A673 (cell line): ENCODE data around the gene SMIM32. TPM values are rescaled to one million over a fixed set of nuclear protein-coding genes. Genes with fewer than 3 reads are reported as not detected.

Experiments used
- BruUV-seq: library from RNA; stranded (reverse); fragments of 400-500 nt; replicated peaks from 2 replicates; lab custom pipeline; 2021; lab: Mats Ljungman, UMichigan
- CTCF ChIA-PET: fragments of 300-600 bp; sonication (Branson Sonifier 250); formaldehyde crosslinking; loops from one replicate; lab custom pipeline; 2022; ENCODE audit warnings: antibody characterized with exemption; lab: Charles Lee
- POLR2A ChIA-PET: fragments of 300-600 bp; sonication (Branson Sonifier 250); formaldehyde crosslinking; loops from one replicate; lab custom pipeline; 2022; ENCODE audit warnings: antibody characterized with exemption; ENCODE audit not compliant: low non-redundant PET; lab: Charles Lee
- DNase-seq: peaks from one replicate; pipeline ENCODE4 v3.0.0-alpha.2; 2015; ENCODE audit warnings: low spot score
- H3K27ac ChIP-seq: fragments of 200-600 bp; sonication (generic); 2 replicates; pipeline ENCODE4 v1.5.1; 2016; ENCODE audit warnings: mixed run types, low read depth, mild to moderate bottlenecking, mixed read lengths, antibody characterized with exemption, low read length; ENCODE audit not compliant: poor library complexity, severe bottlenecking
- H3K27me3 ChIP-seq: fragments of 200-600 bp; sonication (generic); replicated peaks from 2 replicates; pipeline ENCODE4 v1.6.1; 2017; ENCODE audit warnings: mixed run types, low read depth, mild to moderate bottlenecking, mixed read lengths, antibody characterized with exemption, low read length; ENCODE audit not compliant: insufficient read depth, poor library complexity
- H3K36me3 ChIP-seq: fragments of 200-600 bp; sonication (generic); 2 replicates; pipeline ENCODE4 v1.6.1; 2016; ENCODE audit warnings: mixed run types, mild to moderate bottlenecking, mixed read lengths, antibody characterized with exemption, low read length; ENCODE audit not compliant: insufficient read depth, poor library complexity, severe bottlenecking
- H3K4me1 ChIP-seq: fragments of 200-600 bp; sonication (generic); 2 replicates; pipeline ENCODE4 v1.6.1; 2017; ENCODE audit warnings: mixed run types, mild to moderate bottlenecking, mixed read lengths, antibody characterized with exemption, low read length; ENCODE audit not compliant: insufficient read depth, poor library complexity, severe bottlenecking
- H3K4me3 ChIP-seq: fragments of 200-600 bp; sonication (generic); 2 replicates; pipeline ENCODE4 v1.5.1; 2016; ENCODE audit warnings: low read depth, mixed run types, mild to moderate bottlenecking, mixed read lengths, low read length; ENCODE audit not compliant: poor library complexity, severe bottlenecking
- H3K9me3 ChIP-seq: fragments of 200-600 bp; sonication (generic); 2 replicates; pipeline ENCODE4 v1.6.1; 2016; ENCODE audit warnings: mixed run types, low read depth, mild to moderate bottlenecking, mixed read lengths, antibody characterized with exemption, low read length; ENCODE audit not compliant: poor library complexity, severe bottlenecking
- EZH2 ChIP-seq: fragments of 200-600 bp; sonication (generic); IDR thresholded peaks from 2 replicates; pipeline ENCODE4 v1.6.1; 2017; ENCODE audit warnings: borderline replicate concordance, low read depth, mild to moderate bottlenecking, mixed read lengths, antibody characterized with exemption, low read length; ENCODE audit not compliant: poor library complexity, severe bottlenecking
- intact Hi-C: fragments of 100-400 bp; cut with micrococcal nuclease; formaldehyde crosslinking; loops from one replicate; pipeline ENCODE4 v1.10.0; 2022; ENCODE audit not compliant: unreplicated experiment
- total RNA-seq: library from RNA; stranded (reverse); gene quantifications from 2 replicates; pipeline ENCODE4 v1.2.3, GENCODE V29; 2021
- TF ChIP-seq, protein P1 (sequence below): fragments of 300-800, 200-600 bp; sonication (generic); conservative IDR thresholded peaks from 2 replicates; pipeline ENCODE4 v1.5.1; 2017; ENCODE audit warnings: low read depth, mild to moderate bottlenecking, antibody characterized with exemption, low read length, moderate library complexity, mixed read lengths

SMIM32 gene
- total RNA-seq, 1 experiment from 2014 or later, result not detected

DNA sequence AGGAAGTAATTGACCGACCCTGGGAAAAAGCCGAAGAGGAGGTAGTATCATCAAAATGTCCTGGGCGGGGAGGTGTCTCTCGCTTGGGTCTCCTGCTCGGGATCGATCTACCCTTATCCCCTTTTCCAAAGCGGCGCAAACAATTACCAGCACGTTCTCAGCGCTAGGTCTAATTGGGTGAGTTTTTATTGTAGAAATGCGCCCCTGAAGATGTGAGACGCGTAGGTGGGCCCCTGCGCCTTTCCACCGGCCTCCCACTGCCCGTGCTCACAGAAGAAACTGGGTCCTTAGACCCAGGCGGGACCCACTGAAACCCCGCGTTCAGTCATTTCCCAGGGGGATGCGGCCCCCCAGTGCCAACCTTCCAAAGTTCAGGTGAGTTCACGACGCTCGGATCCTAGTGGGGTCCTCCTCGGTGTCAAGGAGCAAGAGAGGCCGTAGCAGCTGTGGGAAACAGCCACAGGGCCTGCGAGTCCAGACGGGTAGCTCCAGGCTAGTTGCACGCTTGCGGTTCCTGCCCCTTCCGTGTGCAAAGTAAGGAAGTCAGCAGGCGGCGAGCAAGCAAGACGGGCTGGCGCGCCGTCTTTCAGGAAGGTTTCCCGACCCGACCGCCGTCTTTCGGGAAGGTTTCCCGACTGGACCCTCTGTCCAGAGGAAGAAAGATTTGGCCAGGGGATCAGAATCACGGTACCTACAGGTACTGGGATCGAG is 1.5 kb downstream of the SMIM32 start:
- H3K27ac ChIP-seq, result no peak overlapping the region
- H3K36me3 ChIP-seq, result no peaks in the 10 kb centered on the region
- H3K27me3 ChIP-seq, result peaks cover 63% of the 10 kb centered on the region
- no peaks in the 10 kb centered on the region for H3K4me1 ChIP-seq
- H3K4me3 ChIP-seq, result peak overlapping the region; percentile 34
- no peak for TF ChIP-seq EZH2
- TF ChIP-seq, protein P1, sequence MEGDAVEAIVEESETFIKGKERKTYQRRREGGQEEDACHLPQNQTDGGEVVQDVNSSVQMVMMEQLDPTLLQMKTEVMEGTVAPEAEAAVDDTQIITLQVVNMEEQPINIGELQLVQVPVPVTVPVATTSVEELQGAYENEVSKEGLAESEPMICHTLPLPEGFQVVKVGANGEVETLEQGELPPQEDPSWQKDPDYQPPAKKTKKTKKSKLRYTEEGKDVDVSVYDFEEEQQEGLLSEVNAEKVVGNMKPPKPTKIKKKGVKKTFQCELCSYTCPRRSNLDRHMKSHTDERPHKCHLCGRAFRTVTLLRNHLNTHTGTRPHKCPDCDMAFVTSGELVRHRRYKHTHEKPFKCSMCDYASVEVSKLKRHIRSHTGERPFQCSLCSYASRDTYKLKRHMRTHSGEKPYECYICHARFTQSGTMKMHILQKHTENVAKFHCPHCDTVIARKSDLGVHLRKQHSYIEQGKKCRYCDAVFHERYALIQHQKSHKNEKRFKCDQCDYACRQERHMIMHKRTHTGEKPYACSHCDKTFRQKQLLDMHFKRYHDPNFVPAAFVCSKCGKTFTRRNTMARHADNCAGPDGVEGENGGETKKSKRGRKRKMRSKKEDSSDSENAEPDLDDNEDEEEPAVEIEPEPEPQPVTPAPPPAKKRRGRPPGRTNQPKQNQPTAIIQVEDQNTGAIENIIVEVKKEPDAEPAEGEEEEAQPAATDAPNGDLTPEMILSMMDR, result no peak
- ChIA-PET CTCF (no interaction called here), POLR2A (no interaction called here)
- BruUV-seq, result no TSS peak
- intact Hi-C loops, result no loop called here
- no peaks in the 10 kb centered on the region for H3K9me3 ChIP-seq
- DNase-seq, result peak; percentile 31

DNA sequence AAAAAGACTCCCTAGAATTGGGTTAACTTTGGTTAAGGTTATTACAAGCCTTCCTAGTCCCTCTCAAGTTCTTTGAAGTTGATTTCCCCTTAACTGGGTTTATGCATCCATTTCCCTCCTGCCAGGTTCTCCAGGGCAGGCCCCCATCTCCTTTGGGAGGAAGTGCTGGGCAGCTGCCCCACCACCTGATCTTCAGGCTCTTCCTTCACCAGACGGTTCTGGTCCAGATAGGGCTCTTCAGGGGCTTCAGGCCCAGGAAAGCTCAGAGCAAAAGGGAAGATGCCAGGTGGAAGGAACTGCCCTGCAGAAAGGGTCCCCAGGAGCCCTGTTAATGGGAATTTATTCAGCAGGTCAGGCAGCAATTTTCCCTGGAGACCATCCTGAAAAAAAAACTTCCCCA is 2.1 kb downstream of the SMIM32 start:
- ChIA-PET CTCF (no interaction called here), POLR2A (no interaction called here)
- intact Hi-C loops, result no loop called here
- BruUV-seq, result no TSS peak
- Histone ChIP-seq H3K27me3 (peaks cover 58% of the 10 kb centered on the region), H3K9me3 (no peaks in the 10 kb centered on the region), H3K36me3 (no peaks in the 10 kb centered on the region), H3K27ac (no peak overlapping the region), H3K4me1 (no peaks in the 10 kb centered on the region), H3K4me3 (no peak overlapping the region)
- TF ChIP-seq EZH2, result no peak
- TF ChIP-seq, protein P1, result no peak
- DNase-seq, result no peak

DNA sequence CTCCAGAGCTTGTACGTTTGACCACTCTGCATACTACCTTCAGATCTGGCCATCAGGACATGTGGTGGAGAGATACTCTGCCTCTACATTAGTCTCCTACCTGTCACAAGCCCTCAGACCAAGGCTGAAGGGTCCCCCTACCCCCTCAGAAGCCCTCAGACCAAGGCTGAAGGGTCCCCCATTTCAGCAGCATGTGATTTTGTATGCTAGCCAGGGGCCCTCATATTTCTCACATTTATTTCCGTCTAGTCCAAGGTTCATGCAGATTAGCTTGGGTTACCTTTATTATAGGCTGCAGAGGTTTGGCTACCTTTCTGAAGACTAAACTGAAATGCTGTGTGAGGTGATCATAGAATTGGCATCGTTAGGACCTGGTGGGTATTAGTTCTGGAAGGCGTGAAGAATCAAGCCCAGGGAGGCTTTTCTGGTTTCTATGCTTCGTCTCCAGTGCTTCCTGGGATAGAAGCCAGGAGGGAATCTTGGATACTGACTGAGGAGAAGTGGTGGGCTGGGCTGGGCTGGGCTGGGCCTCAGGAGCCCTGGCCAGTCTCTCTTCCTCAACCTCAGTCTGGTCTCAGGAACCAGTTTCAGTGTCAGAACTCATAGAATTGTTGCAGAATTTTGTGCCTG is 2.8 kb downstream of the SMIM32 start:
- Histone ChIP-seq H3K4me1 (no peaks in the 10 kb centered on the region), H3K9me3 (no peaks in the 10 kb centered on the region), H3K27ac (no peak overlapping the region), H3K36me3 (no peaks in the 10 kb centered on the region), H3K4me3 (no peak overlapping the region), H3K27me3 (peaks cover 54% of the 10 kb centered on the region)
- POLR2A ChIA-PET, result no interaction called here
- CTCF ChIA-PET, result no interaction called here
- intact Hi-C loops, result no loop called here
- BruUV-seq, result no TSS peak
- TF ChIP-seq, protein P1, result no peak
- TF ChIP-seq EZH2, result no peak
- DNase-seq, result no peak
